HEK293 (cell line): ENCODE data around the gene RXFP4.

ENCODE experiments used
- ATF2 ChIP-seq: fragments of 450-650 bp; formaldehyde crosslinking; IDR thresholded peaks from 2 replicates; pipeline ENCODE4 v1.5.1; 2016; ENCODE audit warnings: missing biosample characterization, missing genetic modification characterization, low read depth
- ELK4 ChIP-seq: IDR thresholded peaks from 2 replicates; pipeline ENCODE4 v1.6.1; 2011; ENCODE audit warnings: mild to moderate bottlenecking, low read depth, low read length, borderline replicate concordance
- KLF1 ChIP-seq: fragments of 450-650 bp; formaldehyde crosslinking; IDR thresholded peaks from 2 replicates; pipeline ENCODE4 v1.5.1; 2016; ENCODE audit warnings: missing biosample characterization, missing genetic modification characterization
- KLF8 ChIP-seq: fragments of 450-650 bp; formaldehyde crosslinking; IDR thresholded peaks from 2 replicates; pipeline ENCODE4 v1.5.1; 2016; ENCODE audit warnings: missing biosample characterization, missing genetic modification characterization
- PRDM1 ChIP-seq: fragments of 450-650 bp; formaldehyde crosslinking; IDR thresholded peaks from 2 replicates; pipeline ENCODE4; 2016; ENCODE audit warnings: missing biosample characterization, missing genetic modification characterization
- PRDM6 ChIP-seq: fragments of 450-650 bp; formaldehyde crosslinking; IDR thresholded peaks from 2 replicates; pipeline ENCODE4 v1.5.1; 2017; ENCODE audit warnings: missing biosample characterization, missing genetic modification characterization
- SP2 ChIP-seq: fragments of 450-650 bp; formaldehyde crosslinking; IDR thresholded peaks from 2 replicates; pipeline ENCODE4 v1.5.1; 2016; ENCODE audit warnings: missing biosample characterization, missing genetic modification characterization
- SP3 ChIP-seq: fragments of 450-650 bp; formaldehyde crosslinking; IDR thresholded peaks from 2 replicates; pipeline ENCODE4 v1.5.1; 2016; ENCODE audit warnings: missing biosample characterization, missing genetic modification characterization
- WT1 ChIP-seq: fragments of 450-650 bp; formaldehyde crosslinking; IDR thresholded peaks from 2 replicates; pipeline ENCODE4 v1.5.1; 2016; ENCODE audit warnings: missing biosample characterization, missing genetic modification characterization
- ZBTB48 ChIP-seq: fragments of 450-650 bp; formaldehyde crosslinking; IDR thresholded peaks from 2 replicates; pipeline ENCODE4 v1.5.1; 2016; ENCODE audit warnings: missing biosample characterization, missing genetic modification characterization
- ZBTB8A ChIP-seq: fragments of 450-650 bp; formaldehyde crosslinking; IDR thresholded peaks from 2 replicates; pipeline ENCODE4 v1.5.1; 2016; ENCODE audit warnings: missing biosample characterization, missing genetic modification characterization
- ZEB2 ChIP-seq: fragments of 450-650 bp; formaldehyde crosslinking; IDR thresholded peaks from 2 replicates; pipeline ENCODE4 v1.5.1; 2016; ENCODE audit warnings: missing biosample characterization, missing genetic modification characterization
- ZFP41 ChIP-seq: fragments of 450-650 bp; formaldehyde crosslinking; IDR thresholded peaks from 2 replicates; pipeline ENCODE4 v1.5.1; 2016; ENCODE audit warnings: missing biosample characterization, missing genetic modification characterization, borderline replicate concordance
- ZFP69B ChIP-seq: fragments of 450-650 bp; formaldehyde crosslinking; IDR thresholded peaks from 2 replicates; pipeline ENCODE4 v1.5.1; 2016; ENCODE audit warnings: missing biosample characterization, missing genetic modification characterization
- ZNF132 ChIP-seq: fragments of 450-650 bp; formaldehyde crosslinking; IDR thresholded peaks from 2 replicates; pipeline ENCODE4 v1.5.1; 2017; ENCODE audit warnings: missing biosample characterization, missing genetic modification characterization, borderline replicate concordance
- ZNF138 ChIP-seq: fragments of 450-650 bp; formaldehyde crosslinking; IDR thresholded peaks from 2 replicates; pipeline ENCODE4 v1.5.1; 2016; ENCODE audit warnings: missing biosample characterization, missing genetic modification characterization, borderline replicate concordance
- ZNF140 ChIP-seq: fragments of 450-650 bp; formaldehyde crosslinking; IDR thresholded peaks from 2 replicates; pipeline ENCODE4 v1.5.1; 2016; ENCODE audit warnings: missing biosample characterization, missing genetic modification characterization
- ZNF16 ChIP-seq: fragments of 450-650 bp; formaldehyde crosslinking; IDR thresholded peaks from 2 replicates; pipeline ENCODE4 v1.5.1; 2016; ENCODE audit warnings: low read depth, missing biosample characterization, missing genetic modification characterization
- ZNF2 ChIP-seq: fragments of 450-650 bp; formaldehyde crosslinking; IDR thresholded peaks from 2 replicates; pipeline ENCODE4 v1.5.1; 2016; ENCODE audit warnings: missing biosample characterization, missing genetic modification characterization
- ZNF211 ChIP-seq: fragments of 450-650 bp; formaldehyde crosslinking; IDR thresholded peaks from 2 replicates; pipeline ENCODE4 v1.5.1; 2016; ENCODE audit warnings: low read depth, missing biosample characterization, missing genetic modification characterization
- ZNF302 ChIP-seq: fragments of 450-650 bp; formaldehyde crosslinking; IDR thresholded peaks from 2 replicates; pipeline ENCODE4 v1.5.1; 2016; ENCODE audit warnings: missing biosample characterization, missing genetic modification characterization, low read depth
- ZNF350 ChIP-seq: fragments of 450-650 bp; formaldehyde crosslinking; IDR thresholded peaks from 2 replicates; pipeline ENCODE4 v1.5.0; 2017; ENCODE audit warnings: missing biosample characterization, mild to moderate bottlenecking, missing genetic modification characterization
- ZNF354C ChIP-seq: fragments of 450-650 bp; formaldehyde crosslinking; IDR thresholded peaks from 2 replicates; pipeline ENCODE4 v1.5.1; 2016; ENCODE audit warnings: missing biosample characterization, missing genetic modification characterization, low read depth, borderline replicate concordance
- ZNF391 ChIP-seq: fragments of 450-650 bp; formaldehyde crosslinking; IDR thresholded peaks from 2 replicates; pipeline ENCODE4 v1.5.1; 2016; ENCODE audit warnings: low read depth, missing biosample characterization, missing genetic modification characterization, borderline replicate concordance
- ZNF394 ChIP-seq: fragments of 450-650 bp; formaldehyde crosslinking; IDR thresholded peaks from 2 replicates; pipeline ENCODE4 v1.5.1; 2016; ENCODE audit warnings: missing biosample characterization, missing genetic modification characterization, mild to moderate bottlenecking, moderate library complexity, borderline replicate concordance
- ZNF423 ChIP-seq: fragments of 450-650 bp; formaldehyde crosslinking; IDR thresholded peaks from 2 replicates; pipeline ENCODE4 v1.5.1; 2016; ENCODE audit warnings: missing biosample characterization, missing genetic modification characterization
- ZNF433 ChIP-seq: fragments of 450-650 bp; formaldehyde crosslinking; IDR thresholded peaks from 2 replicates; pipeline ENCODE4 v1.5.1; 2016; ENCODE audit warnings: missing biosample characterization, missing genetic modification characterization, low read depth
- ZNF48 ChIP-seq: fragments of 450-650 bp; formaldehyde crosslinking; IDR thresholded peaks from 2 replicates; pipeline ENCODE4 v1.5.1; 2016; ENCODE audit warnings: missing biosample characterization, missing genetic modification characterization
- ZNF530 ChIP-seq: fragments of 450-650 bp; formaldehyde crosslinking; IDR thresholded peaks from 2 replicates; pipeline ENCODE4 v1.5.1; 2016; ENCODE audit warnings: low read depth, missing biosample characterization, missing genetic modification characterization
- ZNF555 ChIP-seq: fragments of 450-650 bp; formaldehyde crosslinking; conservative IDR thresholded peaks from 2 replicates; pipeline ENCODE4 v1.5.1; 2017; ENCODE audit warnings: missing biosample characterization, mild to moderate bottlenecking, missing genetic modification characterization, inconsistent platforms
- ZNF571 ChIP-seq: fragments of 450-650 bp; formaldehyde crosslinking; IDR thresholded peaks from 2 replicates; pipeline ENCODE4 v1.5.0; 2017; ENCODE audit warnings: missing biosample characterization, missing genetic modification characterization
- ZNF585B ChIP-seq: fragments of 450-650 bp; formaldehyde crosslinking; IDR thresholded peaks from 2 replicates; pipeline ENCODE4 v1.5.1; 2016; ENCODE audit warnings: missing biosample characterization, missing genetic modification characterization
- ZNF654 ChIP-seq: fragments of 450-650 bp; formaldehyde crosslinking; IDR thresholded peaks from 2 replicates; pipeline ENCODE4 v1.5.1; 2016; ENCODE audit warnings: low read depth, missing biosample characterization, missing genetic modification characterization
- ZNF76 ChIP-seq: fragments of 450-650 bp; formaldehyde crosslinking; IDR thresholded peaks from 2 replicates; pipeline ENCODE4; 2016; ENCODE audit warnings: low read depth, missing biosample characterization, missing genetic modification characterization, borderline replicate concordance
- ZNF791 ChIP-seq: fragments of 450-650 bp; formaldehyde crosslinking; IDR thresholded peaks from 2 replicates; pipeline ENCODE4 v1.5.1; 2016; ENCODE audit warnings: missing biosample characterization, missing genetic modification characterization
- ZNF792 ChIP-seq: fragments of 450-650 bp; formaldehyde crosslinking; IDR thresholded peaks from 2 replicates; pipeline ENCODE4 v1.5.1; 2016; ENCODE audit warnings: missing biosample characterization, missing genetic modification characterization
- ZNF830 ChIP-seq: fragments of 450-650 bp; IDR thresholded peaks from 2 replicates; pipeline ENCODE4 v1.5.0; 2018; ENCODE audit warnings: missing biosample characterization, missing genetic modification characterization, low read depth, mild to moderate bottlenecking, moderate library complexity
- ZSCAN30 ChIP-seq: fragments of 450-650 bp; IDR thresholded peaks from 2 replicates; pipeline ENCODE4 v1.5.1; 2018; ENCODE audit warnings: missing biosample characterization, mild to moderate bottlenecking, missing genetic modification characterization, moderate library complexity

Gene RXFP4

GRCh38 chr1:155940993-155941844 lies at the start of gene RXFP4 (continued):
- TF ChIP-seq ZNF391 (no peak), ZSCAN30 (tag by site-specific recombination) (no peak), ZBTB8A (tag by site-specific recombination) (0 out of 2 replicates have a peak, but pooled peaks have one; percentile 0), ZFP41 (tag by site-specific recombination) (no peak), ZNF354C (tag by site-specific recombination) (no peak), ZFP69B (tag by site-specific recombination) (no peak), ZNF16 (tag by site-specific recombination) (no peak), ZNF302 (tag by site-specific recombination) (no peak), KLF1 (tag by site-specific recombination) (peak; percentile 66; the same call in 1 of the 2 replicates), ATF2 (tag by site-specific recombination) (0 out of 2 replicates have a peak, but pooled peaks have one; percentile 3), ZNF433 (tag by site-specific recombination) (no peak), ZNF132 (tag by site-specific recombination) (no peak), PRDM1 (tag by site-specific recombination) (no peak), ZNF555 (tag by site-specific recombination) (no peak), ZNF48 (tag by site-specific recombination) (no peak), ZNF791 (tag by site-specific recombination) (no peak), ZEB2 (tag by site-specific recombination) (peak; percentile 67), SP2 (tag by site-specific recombination) (peak; percentile 90), ZNF138 (no peak), ZNF792 (tag by site-specific recombination) (no peak), ZNF76 (tag by site-specific recombination) (peak; percentile 63; the same call in 1 of the 2 replicates), SP3 (tag by site-specific recombination) (peak; percentile 81), ZNF830 (no peak), ZNF2 (tag by site-specific recombination) (no peak), ZNF350 (no peak), ZNF140 (no peak), ZNF211 (tag by site-specific recombination) (no peak), PRDM6 (tag by site-specific recombination) (no peak), KLF8 (tag by site-specific recombination) (no peak), ZNF654 (tag by site-specific recombination) (no peak), ZNF530 (tag by site-specific recombination) (no peak), ZNF571 (tag by site-specific recombination) (no peak), ELK4 (no peak), ZBTB48 (tag by site-specific recombination) (peak; percentile 92; the same call in 1 of the 2 replicates), ZNF394 (tag by site-specific recombination) (peak; percentile 6; the same call in 1 of the 2 replicates), ZNF423 (tag by site-specific recombination) (0 out of 2 replicates have a peak, but pooled peaks have one; percentile 21), WT1 (tag by site-specific recombination) (no peak), ZNF585B (no peak)
